Endodermal cell (in vitro differentiated cells): ENCODE measurements around the gene NOTUM. TPM values are rescaled to one million over a fixed set of nuclear protein-coding genes. Genes with fewer than 3 reads are reported as not detected.

Experiments
- DNase-seq: peaks from one replicate; pipeline ENCODE4 v3.0.0-alpha.2; 2017
- H3K27ac ChIP-seq: 2 replicates; pipeline ENCODE4 v1.5.1; 2013; ENCODE audit warnings: mild to moderate bottlenecking, low read depth, low read length, moderate library complexity
- H3K27me3 ChIP-seq: 2 replicates; pipeline ENCODE4 v1.6.1; 2013; ENCODE audit warnings: mild to moderate bottlenecking, low read length, moderate library complexity; ENCODE audit not compliant: insufficient read depth, control insufficient read depth, poor library complexity, severe bottlenecking
- H3K36me3 ChIP-seq: 2 replicates; pipeline ENCODE4 v1.7.0; 2013; ENCODE audit warnings: mild to moderate bottlenecking, low read length, moderate library complexity; ENCODE audit not compliant: control insufficient read depth, insufficient read depth
- H3K4me1 ChIP-seq: one replicate; pipeline ENCODE4 v1.7.0; 2013; ENCODE audit warnings: low read length; ENCODE audit not compliant: control insufficient read depth, insufficient read depth
- H3K4me3 ChIP-seq: 2 replicates; pipeline ENCODE4 v1.5.1; 2013; ENCODE audit warnings: mild to moderate bottlenecking, low read length, moderate library complexity
- H3K9ac ChIP-seq: 2 replicates; pipeline ENCODE4 v1.6.1; 2013; ENCODE audit warnings: mild to moderate bottlenecking, low read length, moderate library complexity; ENCODE audit not compliant: poor library complexity, severe bottlenecking; ENCODE audit errors: extremely low read depth
- H3K9me3 ChIP-seq: 2 replicates; pipeline ENCODE4 v1.6.1; 2013; ENCODE audit warnings: mild to moderate bottlenecking, low read length, moderate library complexity; ENCODE audit not compliant: control insufficient read depth
- H3K27ac Mint-ChIP-seq: 2 replicates; pipeline ENCODE4 v1.8.0; 2020; ENCODE audit warnings: mixed read lengths
- H3K27me3 Mint-ChIP-seq: 2 replicates; pipeline ENCODE4 v1.8.0; 2021; ENCODE audit warnings: mild to moderate bottlenecking, mixed read lengths; ENCODE audit not compliant: insufficient read depth
- H3K36me3 Mint-ChIP-seq: 2 replicates; pipeline ENCODE4 v1.8.0; 2020; ENCODE audit warnings: low read depth, mixed read lengths
- H3K4me1 Mint-ChIP-seq: 2 replicates; pipeline ENCODE4 v1.8.0; 2020; ENCODE audit warnings: mixed read lengths
- H3K4me3 Mint-ChIP-seq: 2 replicates; pipeline ENCODE4 v1.8.0; 2020; ENCODE audit warnings: mild to moderate bottlenecking, moderate library complexity, mixed read lengths
- H3K9me3 Mint-ChIP-seq: 2 replicates; pipeline ENCODE4 v1.8.0; 2020; ENCODE audit warnings: mild to moderate bottlenecking, mixed read lengths
- WGBS, 2 experiments: methylation state at CpG; one replicate each; pipeline versions ENCODE4 v1.1.5 to v1.1.7; 2013; ENCODE audit warnings: missing lambda C conversion rate in 2 of 2, mixed read lengths in 1 of 2; ENCODE audit not compliant: insufficient coverage in 1 of 2, insufficient read length in 1 of 2; 5-methylcytosine and 5-hydroxymethylcytosine counted together
- total RNA-seq, 2 donors: library from RNA; stranded (reverse); fragmentation: NEBNext Ultra II Directional in 1 of 2; extraction: Animal tissue kit (Norgen Biotek cat#: 25700) in 1 of 2; gene quantifications; 2 replicates in 1 of 2; 3 replicates in 1 of 2; pipeline ENCODE4 v1.2.1, GENCODE V29; 2021
- TF ChIP-seq, protein P1 (sequence below): fragments of 200-600 bp; sonication (generic); conservative IDR thresholded peaks from 2 replicates; pipeline ENCODE4 v1.5.0; 2021; ENCODE audit warnings: antibody characterized with exemption, mild to moderate bottlenecking

The NOTUM gene
- total RNA-seq, 2 donors from 2014 or later = 12.5 to 26.3 TPM

DNA sequence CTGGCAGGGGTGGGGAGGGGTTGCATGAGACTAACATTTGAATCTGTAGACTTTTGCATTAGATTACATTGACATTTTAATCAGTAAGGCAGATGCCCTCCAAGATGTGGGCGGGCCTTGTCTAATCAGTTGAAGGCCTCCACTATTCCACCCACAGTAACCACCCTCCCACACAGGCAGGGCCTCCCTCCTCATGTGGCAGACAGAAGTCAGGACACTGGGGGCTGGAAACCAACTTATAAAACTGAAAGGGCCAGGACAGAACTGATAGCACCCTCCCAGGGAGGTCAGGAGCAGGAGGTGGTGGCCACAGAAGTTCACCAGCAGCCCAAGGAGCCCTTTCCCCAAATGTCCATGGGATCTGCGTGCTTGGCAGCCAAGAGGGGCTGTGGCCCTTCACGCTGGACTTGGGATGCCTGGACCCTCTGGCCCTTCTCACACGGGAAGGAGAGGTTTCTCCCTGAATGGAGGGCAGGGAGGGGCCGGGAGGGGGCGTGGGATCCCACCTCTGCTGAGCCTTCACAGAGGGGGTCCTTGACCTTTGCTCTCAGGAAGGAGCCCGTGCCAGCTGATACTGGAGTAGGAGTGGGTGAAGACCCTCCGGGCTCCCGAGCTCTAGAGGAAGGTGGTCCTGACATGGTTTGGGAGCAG lies 28.5 kb downstream of the NOTUM start:
- Mint-ChIP-seq H3K4me3 (no peak overlapping the region), H3K4me1 (no peaks in the 10 kb centered on the region), H3K27ac (no peak overlapping the region), H3K27me3 (peaks cover 6% of the 10 kb centered on the region), H3K9me3 (no peaks in the 10 kb centered on the region), H3K36me3 (peaks cover 6% of the 10 kb centered on the region)
- H3K36me3 ChIP-seq = peaks cover 4% of the 10 kb centered on the region
- peaks cover 4% of the 10 kb centered on the region for H3K27me3 ChIP-seq
- no peak overlapping the region for H3K27ac ChIP-seq
- no peaks in the 10 kb centered on the region for H3K9me3 ChIP-seq
- 91 to 93% methylated on average over 5 to 9 of the region's 9 CpGs for WGBS, 2 experiments
- TF ChIP-seq, protein P1, sequence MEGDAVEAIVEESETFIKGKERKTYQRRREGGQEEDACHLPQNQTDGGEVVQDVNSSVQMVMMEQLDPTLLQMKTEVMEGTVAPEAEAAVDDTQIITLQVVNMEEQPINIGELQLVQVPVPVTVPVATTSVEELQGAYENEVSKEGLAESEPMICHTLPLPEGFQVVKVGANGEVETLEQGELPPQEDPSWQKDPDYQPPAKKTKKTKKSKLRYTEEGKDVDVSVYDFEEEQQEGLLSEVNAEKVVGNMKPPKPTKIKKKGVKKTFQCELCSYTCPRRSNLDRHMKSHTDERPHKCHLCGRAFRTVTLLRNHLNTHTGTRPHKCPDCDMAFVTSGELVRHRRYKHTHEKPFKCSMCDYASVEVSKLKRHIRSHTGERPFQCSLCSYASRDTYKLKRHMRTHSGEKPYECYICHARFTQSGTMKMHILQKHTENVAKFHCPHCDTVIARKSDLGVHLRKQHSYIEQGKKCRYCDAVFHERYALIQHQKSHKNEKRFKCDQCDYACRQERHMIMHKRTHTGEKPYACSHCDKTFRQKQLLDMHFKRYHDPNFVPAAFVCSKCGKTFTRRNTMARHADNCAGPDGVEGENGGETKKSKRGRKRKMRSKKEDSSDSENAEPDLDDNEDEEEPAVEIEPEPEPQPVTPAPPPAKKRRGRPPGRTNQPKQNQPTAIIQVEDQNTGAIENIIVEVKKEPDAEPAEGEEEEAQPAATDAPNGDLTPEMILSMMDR = no peak
- DNase-seq = no peak
- H3K4me3 ChIP-seq = no peak overlapping the region
- H3K4me1 ChIP-seq = peaks cover 7% of the 10 kb centered on the region
- H3K9ac ChIP-seq = no peak overlapping the region

DNA sequence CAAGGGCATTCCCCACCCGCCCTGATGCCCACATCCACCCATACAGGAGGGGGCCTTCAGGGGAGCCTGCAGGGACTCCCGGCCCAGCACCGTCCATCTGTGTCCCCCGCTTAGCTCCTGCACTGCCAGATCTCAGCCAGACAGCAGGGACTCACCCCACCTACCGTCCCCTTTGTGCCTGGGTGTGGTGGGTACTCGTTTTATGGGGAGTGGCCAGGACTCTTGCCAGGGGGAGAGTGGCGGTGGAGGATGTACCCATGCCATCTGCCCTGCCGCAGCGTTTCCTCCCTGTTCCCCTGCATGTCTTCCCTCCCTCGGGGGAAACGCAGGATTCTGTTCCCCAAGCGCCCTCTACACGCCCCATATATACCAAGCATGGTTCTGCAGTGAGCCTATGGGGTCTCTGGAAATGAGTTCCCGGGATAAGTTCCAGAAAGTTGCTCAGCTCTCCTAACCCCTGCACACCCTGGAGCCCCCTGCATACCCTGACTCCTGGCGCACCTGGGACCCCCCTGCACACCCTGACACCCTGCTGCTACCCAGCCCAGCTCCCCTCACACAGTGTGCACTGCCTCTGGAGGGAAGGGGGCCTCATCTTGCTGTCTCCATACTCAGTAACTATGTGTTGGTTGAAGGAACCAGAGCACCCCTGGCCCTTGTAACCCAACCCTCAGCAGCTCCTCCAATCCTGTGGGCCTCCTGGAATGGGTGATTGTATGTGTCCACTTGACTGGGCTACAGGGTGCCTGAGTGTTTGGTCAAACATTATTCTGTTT lies 29.2 kb downstream of the NOTUM start:
- H3K27me3 ChIP-seq = peaks cover 4% of the 10 kb centered on the region
- TF ChIP-seq, protein P1 = no peak
- no peak overlapping the region for H3K4me3 ChIP-seq
- peaks cover 6% of the 10 kb centered on the region for H3K27me3 Mint-ChIP-seq
- H3K36me3 Mint-ChIP-seq = peaks cover 6% of the 10 kb centered on the region
- WGBS, 2 experiments = 68 to 82% methylated on average over 7 to 15 of the region's 15 CpGs
- no peaks in the 10 kb centered on the region for H3K9me3 ChIP-seq
- no peak overlapping the region for H3K27ac Mint-ChIP-seq
- no peak overlapping the region for H3K9ac ChIP-seq
- H3K36me3 ChIP-seq = peaks cover 4% of the 10 kb centered on the region
- DNase-seq = no peak
- H3K4me1 ChIP-seq = peaks cover 7% of the 10 kb centered on the region
- no peak overlapping the region for H3K4me3 Mint-ChIP-seq
- H3K4me1 Mint-ChIP-seq = no peaks in the 10 kb centered on the region
- no peak overlapping the region for H3K27ac ChIP-seq
- no peaks in the 10 kb centered on the region for H3K9me3 Mint-ChIP-seq

DNA sequence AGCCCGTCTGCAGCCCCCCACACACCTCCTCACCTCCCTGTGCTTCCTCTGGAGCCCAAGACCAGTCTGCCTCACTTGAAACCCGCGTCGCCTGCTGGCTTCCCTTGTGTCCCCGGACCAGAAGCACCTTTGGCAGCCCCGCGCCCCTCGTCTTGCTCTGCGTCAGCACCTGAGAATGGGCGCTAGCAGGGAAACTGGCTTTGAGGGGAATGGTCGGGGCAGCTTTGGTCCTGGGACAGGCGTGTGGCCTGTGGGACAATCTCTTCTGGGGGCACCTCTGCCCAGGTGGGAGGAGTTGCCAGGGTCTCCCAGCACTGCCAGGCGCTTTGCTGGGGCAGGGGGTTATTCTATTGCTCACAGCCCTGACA lies 29.8 kb downstream of the NOTUM start:
- peaks cover 4% of the 10 kb centered on the region for H3K36me3 ChIP-seq
- WGBS, 2 experiments = 84 to 94% methylated on average over 9 to 13 of the region's 13 CpGs
- Mint-ChIP-seq H3K9me3 (no peaks in the 10 kb centered on the region), H3K4me1 (peaks cover 3% of the 10 kb centered on the region), H3K27me3 (peaks cover 6% of the 10 kb centered on the region), H3K27ac (no peak overlapping the region), H3K4me3 (no peak overlapping the region), H3K36me3 (peaks cover 6% of the 10 kb centered on the region)
- TF ChIP-seq, protein P1 = no peak
- peaks cover 4% of the 10 kb centered on the region for H3K27me3 ChIP-seq
- H3K4me3 ChIP-seq = no peak overlapping the region
- no peak overlapping the region for H3K27ac ChIP-seq
- no peak overlapping the region for H3K9ac ChIP-seq
- H3K9me3 ChIP-seq = no peaks in the 10 kb centered on the region
- peaks cover 7% of the 10 kb centered on the region for H3K4me1 ChIP-seq
- DNase-seq = no peak
